ENCODE measurements around the gene HK1.
"Not testable (repeated sequence)": the region's sequence is repeated elsewhere in the genome, so short reads cannot be mapped to it uniquely, and the experiment has no call there.

The HK1 gene

DNA sequence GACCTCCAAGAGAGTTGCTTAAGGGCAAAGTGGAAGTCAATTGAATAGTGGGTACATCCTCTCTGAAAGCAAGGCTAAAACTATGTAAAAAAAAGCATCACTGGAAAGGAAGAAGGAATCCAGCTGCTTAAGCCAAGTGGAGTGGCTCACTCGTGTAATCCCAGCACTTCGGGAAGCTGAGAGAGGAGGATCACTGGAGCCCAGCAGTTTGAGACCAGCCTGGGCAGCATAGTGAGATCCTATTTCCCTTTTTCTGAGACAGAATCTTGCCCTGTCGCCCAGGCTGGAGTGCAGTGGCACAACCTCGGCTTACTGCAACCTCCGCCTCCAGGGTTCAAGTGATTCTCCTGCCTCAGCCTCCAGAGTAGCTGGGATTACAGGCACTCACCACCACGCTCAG lies 6.1 kb downstream of the HK1 start:
- ChIA-PET POLR2A (interaction anchor here (0.7 kb wide), 1 partner anchor 14 kb away, joined by 5 read pairs; no protein-coding TSS in a partner anchor), CTCF (interaction anchor here (0.6 to 0.7 kb wide), 2 partner anchors 9 to 28 kb away, joined by 3 read pairs; no protein-coding TSS in a partner anchor)
- not testable (repeated sequence) for H3K9me3 ChIP-seq (ENCODE audit: control insufficient read depth, insufficient read depth, low read depth, low read length); H3K4me3 ChIP-seq (ENCODE audit: low read depth, low read length); H3K36me3 ChIP-seq (ENCODE audit: control insufficient read depth in 2 of 2, insufficient read depth in 1 of 2, low read length in 2 of 2); H3K4me1 ChIP-seq (ENCODE audit: control insufficient read depth, insufficient read depth, low read length); H3K27ac ChIP-seq (ENCODE audit: extremely low read depth, low read depth, low read length)
- TF ChIP-seq ZNF121 (tag by site-specific recombination; IDR thresholded peaks at IDR 0.05), result peak; percentile 55; the same call in 1 of the 2 replicates

DNA sequence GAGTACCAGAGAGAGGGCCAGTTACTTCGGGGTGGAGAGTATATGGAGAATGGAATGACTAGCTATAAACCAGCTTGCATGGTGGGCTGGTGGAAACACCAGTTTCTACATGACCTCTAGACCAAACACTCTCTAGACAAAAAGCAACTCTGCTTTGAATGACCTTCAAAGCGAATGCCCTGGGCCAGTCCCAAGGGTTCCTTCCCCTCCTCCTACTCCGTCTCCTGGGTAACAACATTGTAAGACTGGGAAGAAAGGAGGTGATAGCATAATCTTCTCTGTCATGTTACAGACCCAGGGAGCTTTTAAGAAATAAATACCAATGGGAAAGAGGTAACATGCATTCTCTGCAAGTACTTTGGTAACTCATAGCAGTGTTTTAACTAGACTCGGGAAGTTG lies 7.4 kb downstream of the HK1 start:
- no peaks in the 10 kb centered on the region for H3K36me3 ChIP-seq (ENCODE audit: control insufficient read depth in 2 of 2, insufficient read depth in 1 of 2, low read length in 2 of 2)
- CTCF ChIA-PET, result interaction anchor here (0.6 to 0.7 kb wide), 3 partner anchors 13 to 155 kb away, joined by 3 read pairs; no protein-coding TSS in a partner anchor
- POLR2A ChIA-PET, result no interaction called here
- TF ChIP-seq ZFP3 (tag by site-specific recombination; IDR thresholded peaks at IDR 0.05; ENCODE audit: low read depth) (no peak), ZNF366 (tag by site-specific recombination; conservative IDR thresholded peaks at IDR 0.05) (no peak), ZNF211 (tag by site-specific recombination; IDR thresholded peaks at IDR 0.05; ENCODE audit: low read depth) (no peak), MYNN (tag by site-specific recombination; IDR thresholded peaks at IDR 0.05; ENCODE audit: borderline replicate concordance) (no peak), ZNF112 (tag by site-specific recombination; IDR thresholded peaks at IDR 0.05) (no peak), ZNF335 (tag by site-specific recombination; conservative IDR thresholded peaks at IDR 0.05) (no peak), ZNF132 (tag by site-specific recombination; IDR thresholded peaks at IDR 0.05; ENCODE audit: borderline replicate concordance) (no peak)
- TF ChIP-seq, protein P1, sequence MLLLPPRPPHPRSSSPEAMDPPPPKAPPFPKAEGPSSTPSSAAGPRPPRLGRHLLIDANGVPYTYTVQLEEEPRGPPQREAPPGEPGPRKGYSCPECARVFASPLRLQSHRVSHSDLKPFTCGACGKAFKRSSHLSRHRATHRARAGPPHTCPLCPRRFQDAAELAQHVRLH (tag by site-specific recombination; IDR thresholded peaks at IDR 0.05), result no peak
- TF ChIP-seq, protein P2, sequence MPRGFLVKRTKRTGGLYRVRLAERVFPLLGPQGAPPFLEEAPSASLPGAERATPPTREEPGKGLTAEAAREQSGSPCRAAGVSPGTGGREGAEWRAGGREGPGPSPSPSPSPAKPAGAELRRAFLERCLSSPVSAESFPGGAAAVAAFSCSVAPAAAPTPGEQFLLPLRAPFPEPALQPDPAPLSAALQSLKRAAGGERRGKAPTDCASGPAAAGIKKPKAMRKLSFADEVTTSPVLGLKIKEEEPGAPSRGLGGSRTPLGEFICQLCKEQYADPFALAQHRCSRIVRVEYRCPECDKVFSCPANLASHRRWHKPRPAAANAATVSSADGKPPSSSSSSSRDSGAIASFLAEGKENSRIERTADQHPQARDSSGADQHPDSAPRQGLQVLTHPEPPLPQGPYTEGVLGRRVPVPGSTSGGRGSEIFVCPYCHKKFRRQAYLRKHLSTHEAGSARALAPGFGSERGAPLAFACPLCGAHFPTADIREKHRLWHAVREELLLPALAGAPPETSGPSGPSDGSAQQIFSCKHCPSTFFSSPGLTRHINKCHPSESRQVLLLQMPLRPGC (tag by site-specific recombination; IDR thresholded peaks at IDR 0.05), result no peak
- TF ChIP-seq, protein P3, sequence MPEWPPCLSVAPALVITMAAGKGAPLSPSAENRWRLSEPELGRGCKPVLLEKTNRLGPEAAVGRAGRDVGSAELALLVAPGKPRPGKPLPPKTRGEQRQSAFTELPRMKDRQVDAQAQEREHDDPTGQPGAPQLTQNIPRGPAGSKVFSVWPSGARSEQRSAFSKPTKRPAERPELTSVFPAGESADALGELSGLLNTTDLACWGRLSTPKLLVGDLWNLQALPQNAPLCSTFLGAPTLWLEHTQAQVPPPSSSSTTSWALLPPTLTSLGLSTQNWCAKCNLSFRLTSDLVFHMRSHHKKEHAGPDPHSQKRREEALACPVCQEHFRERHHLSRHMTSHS (tag by site-specific recombination; IDR thresholded peaks at IDR 0.05), result no peak
- H3K9me3 ChIP-seq (ENCODE audit: control insufficient read depth, insufficient read depth, low read depth, low read length), result no peaks in the 10 kb centered on the region
- H3K27ac ChIP-seq (ENCODE audit: extremely low read depth, low read depth, low read length), result no peak overlapping the region
- H3K4me3 ChIP-seq (ENCODE audit: low read depth, low read length), result no peak overlapping the region
- H3K4me1 ChIP-seq (ENCODE audit: control insufficient read depth, insufficient read depth, low read length), result no peaks in the 10 kb centered on the region

DNA sequence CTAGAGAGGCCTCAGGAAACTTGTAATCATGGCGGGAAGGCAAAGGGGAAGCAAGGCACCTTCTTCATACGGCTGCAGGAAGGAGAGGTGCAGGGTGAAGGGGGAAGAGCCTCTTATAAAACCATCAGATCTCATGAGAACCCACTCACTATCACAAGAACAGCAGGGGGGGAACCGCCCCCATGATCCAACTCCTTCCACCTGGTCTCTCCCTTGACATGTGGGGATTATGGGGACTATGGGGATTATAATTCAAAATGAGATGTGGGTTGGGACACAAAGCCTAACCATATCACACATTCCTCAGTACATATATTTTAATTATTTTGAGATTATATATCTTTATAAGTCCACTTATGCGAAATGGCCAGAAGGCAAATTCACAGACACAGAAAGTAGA lies 8.9 kb downstream of the HK1 start:
- no peaks in the 10 kb centered on the region for H3K9me3 ChIP-seq (ENCODE audit: control insufficient read depth, insufficient read depth, low read depth, low read length)
- H3K4me1 ChIP-seq (ENCODE audit: control insufficient read depth, insufficient read depth, low read length), result no peaks in the 10 kb centered on the region
- H3K36me3 ChIP-seq (ENCODE audit: control insufficient read depth in 2 of 2, insufficient read depth in 1 of 2, low read length in 2 of 2), result no peaks in the 10 kb centered on the region
- ChIA-PET POLR2A (no interaction called here), CTCF (interaction anchor here (0.6 kb wide), 1 partner anchor 117 kb away, joined by 3 read pairs; no protein-coding TSS in a partner anchor)
- no peak overlapping the region for H3K4me3 ChIP-seq (ENCODE audit: low read depth, low read length)
- H3K27ac ChIP-seq (ENCODE audit: extremely low read depth, low read depth, low read length), result no peak overlapping the region
- TF ChIP-seq, protein P3 (tag by site-specific recombination; IDR thresholded peaks at IDR 0.05), result no peak
- no peak for TF ChIP-seq ZNF223 (tag by site-specific recombination; IDR thresholded peaks at IDR 0.05)
- TF ChIP-seq ZNF248 (tag by site-specific recombination; IDR thresholded peaks at IDR 0.05), result no peak
- TF ChIP-seq ZNF548 (tag by site-specific recombination; IDR thresholded peaks at IDR 0.05), result no peak
- no peak for TF ChIP-seq ZSCAN16 (tag by site-specific recombination; IDR thresholded peaks at IDR 0.05)
- 0 out of 2 replicates have a peak, but pooled peaks have one; percentile 37 for TF ChIP-seq SP7 (tag by site-specific recombination; IDR thresholded peaks at IDR 0.05)
- TF ChIP-seq ZFP3 (tag by site-specific recombination; IDR thresholded peaks at IDR 0.05; ENCODE audit: low read depth), result no peak
- TF ChIP-seq KLF1 (tag by site-specific recombination; IDR thresholded peaks at IDR 0.05), result no peak
- no peak for TF ChIP-seq ZNF791 (tag by site-specific recombination; IDR thresholded peaks at IDR 0.05)
- no peak for TF ChIP-seq ZNF530 (tag by site-specific recombination; IDR thresholded peaks at IDR 0.05; ENCODE audit: low read depth)
- TF ChIP-seq, protein P4, sequence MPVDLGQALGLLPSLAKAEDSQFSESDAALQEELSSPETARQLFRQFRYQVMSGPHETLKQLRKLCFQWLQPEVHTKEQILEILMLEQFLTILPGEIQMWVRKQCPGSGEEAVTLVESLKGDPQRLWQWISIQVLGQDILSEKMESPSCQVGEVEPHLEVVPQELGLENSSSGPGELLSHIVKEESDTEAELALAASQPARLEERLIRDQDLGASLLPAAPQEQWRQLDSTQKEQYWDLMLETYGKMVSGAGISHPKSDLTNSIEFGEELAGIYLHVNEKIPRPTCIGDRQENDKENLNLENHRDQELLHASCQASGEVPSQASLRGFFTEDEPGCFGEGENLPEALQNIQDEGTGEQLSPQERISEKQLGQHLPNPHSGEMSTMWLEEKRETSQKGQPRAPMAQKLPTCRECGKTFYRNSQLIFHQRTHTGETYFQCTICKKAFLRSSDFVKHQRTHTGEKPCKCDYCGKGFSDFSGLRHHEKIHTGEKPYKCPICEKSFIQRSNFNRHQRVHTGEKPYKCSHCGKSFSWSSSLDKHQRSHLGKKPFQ (tag by site-specific recombination; IDR thresholded peaks at IDR 0.05), result no peak
- peak; percentile 85 for TF ChIP-seq MZF1 (tag by site-specific recombination; IDR thresholded peaks at IDR 0.05; ENCODE audit: borderline replicate concordance)
- TF ChIP-seq ZNF341 (tag by site-specific recombination; IDR thresholded peaks at IDR 0.05; ENCODE audit: low read depth), result peak; percentile 67
- TF ChIP-seq, protein P5, sequence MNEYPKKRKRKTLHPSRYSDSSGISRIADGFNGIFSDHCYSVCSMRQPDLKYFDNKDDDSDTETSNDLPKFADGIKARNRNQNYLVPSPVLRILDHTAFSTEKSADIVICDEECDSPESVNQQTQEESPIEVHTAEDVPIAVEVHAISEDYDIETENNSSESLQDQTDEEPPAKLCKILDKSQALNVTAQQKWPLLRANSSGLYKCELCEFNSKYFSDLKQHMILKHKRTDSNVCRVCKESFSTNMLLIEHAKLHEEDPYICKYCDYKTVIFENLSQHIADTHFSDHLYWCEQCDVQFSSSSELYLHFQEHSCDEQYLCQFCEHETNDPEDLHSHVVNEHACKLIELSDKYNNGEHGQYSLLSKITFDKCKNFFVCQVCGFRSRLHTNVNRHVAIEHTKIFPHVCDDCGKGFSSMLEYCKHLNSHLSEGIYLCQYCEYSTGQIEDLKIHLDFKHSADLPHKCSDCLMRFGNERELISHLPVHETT (tag by site-specific recombination; IDR thresholded peaks at IDR 0.05), result no peak
- TF ChIP-seq ZSCAN23 (tag by site-specific recombination; IDR thresholded peaks at IDR 0.05), result no peak
- TF ChIP-seq ZNF366 (tag by site-specific recombination; conservative IDR thresholded peaks at IDR 0.05), result no peak
- no peak for TF ChIP-seq PRDM1 (tag by site-specific recombination; IDR thresholded peaks at IDR 0.05)

Measured in HEK293 (cell line).